HG03159 (cell line): ENCODE measurements around the gene CZIB.

Experiments
- ATAC-seq: cut with Tn5 transposase; IDR thresholded peaks from one replicate; pipeline ENCODE4 v1.9.1; 2021; ENCODE audit warnings: mild to moderate bottlenecking, moderate library complexity; ENCODE audit not compliant: unreplicated experiment

Gene CZIB

GRCh38 chr1:53220171-53220961, at the start of gene CZIB:
Gene CZIB, minus strand, starts transcription at chr1:53220634. Its CDS starts 59 bp downstream, at chr1:53220575.
- ATAC-seq: peak; percentile 92

- no peak for ATAC-seq
Observed at GRCh38 chr1:53270107-53270506, 49.7 kb upstream of the CZIB start.

GRCh38 chr1:53267761-53268160, 47.3 kb upstream of the CZIB start:
- ATAC-seq: no peak

- no peak for ATAC-seq
Observed at GRCh38 chr1:53266038-53266437, 45.6 kb upstream of the CZIB start.

- no peak for ATAC-seq
Observed at GRCh38 chr1:53265581-53265980, 45.1 kb upstream of the CZIB start.

GRCh38 chr1:53264048-53264447, 43.6 kb upstream of the CZIB start:
- no peak for ATAC-seq

- no peak for ATAC-seq
Observed at GRCh38 chr1:53262000-53262399, 41.6 kb upstream of the CZIB start.

GRCh38 chr1:53260631-53261247, 40.3 kb upstream of the CZIB start:
- ATAC-seq: no peak

GRCh38 chr1:53259932-53260331, 39.5 kb upstream of the CZIB start:
- ATAC-seq: peak; percentile 80

- no peak for ATAC-seq
Observed at GRCh38 chr1:53258216-53258615, 37.8 kb upstream of the CZIB start.

GRCh38 chr1:53257454-53258081, 37.1 kb upstream of the CZIB start:
- ATAC-seq: no peak

- ATAC-seq: no peak
Observed at GRCh38 chr1:53256511-53257453, 36.3 kb upstream of the CZIB start.

- no peak for ATAC-seq
Observed at GRCh38 chr1:53255031-53255430, 34.6 kb upstream of the CZIB start.

- no peak for ATAC-seq
Observed at GRCh38 chr1:53254011-53254640, 33.7 kb upstream of the CZIB start.

GRCh38 chr1:53250325-53250724, 29.9 kb upstream of the CZIB start:
- ATAC-seq: no peak

GRCh38 chr1:53249706-53250105, 29.3 kb upstream of the CZIB start:
- no peak for ATAC-seq

GRCh38 chr1:53246261-53247134, 26.1 kb upstream of the CZIB start:
- no peak for ATAC-seq

- no peak for ATAC-seq
Observed at GRCh38 chr1:53244141-53244540, 23.7 kb upstream of the CZIB start.

GRCh38 chr1:53242381-53242780, 21.9 kb upstream of the CZIB start:
- no peak for ATAC-seq

GRCh38 chr1:53241828-53242227, 21.4 kb upstream of the CZIB start:
- ATAC-seq: no peak
